GM13976 (cell line): ENCODE measurements around the gene TMEM235.

Experiments used
- DNase-seq: peaks from one replicate; pipeline ENCODE4 v3.0.0; 2012; ENCODE audit warnings: low spot score
- in situ Hi-C: fragments of 300-500 bp; cut with MboI; formaldehyde crosslinking; loops from one replicate; pipeline ENCODE4 v1.12.0; 2022; ENCODE audit warnings: low sequenced_read_pairs, mixed read lengths, inconsistent platforms; ENCODE audit not compliant: unreplicated experiment
- TF ChIP-seq, protein P1 (sequence below): IDR thresholded peaks from 2 replicates; pipeline ENCODE4 v1.5.1; 2012; ENCODE audit warnings: borderline replicate concordance, mild to moderate bottlenecking; ENCODE audit not compliant: insufficient read depth; ENCODE audit errors: extremely low read depth, missing control alignments, control extremely low read depth

TMEM235 gene

GRCh38 chr17:78205124-78205775 lies 26.2 kb upstream of the TMEM235 start:
- TF ChIP-seq, protein P1, sequence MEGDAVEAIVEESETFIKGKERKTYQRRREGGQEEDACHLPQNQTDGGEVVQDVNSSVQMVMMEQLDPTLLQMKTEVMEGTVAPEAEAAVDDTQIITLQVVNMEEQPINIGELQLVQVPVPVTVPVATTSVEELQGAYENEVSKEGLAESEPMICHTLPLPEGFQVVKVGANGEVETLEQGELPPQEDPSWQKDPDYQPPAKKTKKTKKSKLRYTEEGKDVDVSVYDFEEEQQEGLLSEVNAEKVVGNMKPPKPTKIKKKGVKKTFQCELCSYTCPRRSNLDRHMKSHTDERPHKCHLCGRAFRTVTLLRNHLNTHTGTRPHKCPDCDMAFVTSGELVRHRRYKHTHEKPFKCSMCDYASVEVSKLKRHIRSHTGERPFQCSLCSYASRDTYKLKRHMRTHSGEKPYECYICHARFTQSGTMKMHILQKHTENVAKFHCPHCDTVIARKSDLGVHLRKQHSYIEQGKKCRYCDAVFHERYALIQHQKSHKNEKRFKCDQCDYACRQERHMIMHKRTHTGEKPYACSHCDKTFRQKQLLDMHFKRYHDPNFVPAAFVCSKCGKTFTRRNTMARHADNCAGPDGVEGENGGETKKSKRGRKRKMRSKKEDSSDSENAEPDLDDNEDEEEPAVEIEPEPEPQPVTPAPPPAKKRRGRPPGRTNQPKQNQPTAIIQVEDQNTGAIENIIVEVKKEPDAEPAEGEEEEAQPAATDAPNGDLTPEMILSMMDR: no peak
- in situ Hi-C loops: no loop called here
- DNase-seq: no peak

DNA sequence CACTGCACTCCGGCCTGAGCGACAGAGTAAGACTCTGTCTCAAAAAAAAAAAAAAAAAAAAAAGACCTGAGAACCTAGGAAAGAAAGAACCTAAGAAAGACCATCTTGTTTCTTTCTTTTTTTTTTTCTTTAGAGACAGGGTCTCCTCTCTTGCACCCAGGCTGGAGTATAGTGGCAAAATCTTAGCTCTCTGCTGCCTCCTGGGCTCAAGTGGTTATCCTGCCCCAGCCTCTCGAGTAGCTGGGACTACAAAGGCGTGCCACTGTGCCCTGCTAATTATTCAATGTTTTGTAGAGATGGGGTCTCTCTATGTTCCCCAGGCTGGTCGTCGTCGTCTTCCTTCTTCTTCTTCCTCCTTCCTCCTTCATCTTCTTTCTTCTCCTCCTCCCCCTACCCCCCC lies 25.1 kb upstream of the TMEM235 start:
- in situ Hi-C loops: no loop called here
- TF ChIP-seq, protein P1: no peak
- no peak for DNase-seq

GRCh38 chr17:78208486-78208885 lies 22.9 kb upstream of the TMEM235 start:
- TF ChIP-seq, protein P1: no peak
- in situ Hi-C loops: no loop called here
- no peak for DNase-seq

DNA sequence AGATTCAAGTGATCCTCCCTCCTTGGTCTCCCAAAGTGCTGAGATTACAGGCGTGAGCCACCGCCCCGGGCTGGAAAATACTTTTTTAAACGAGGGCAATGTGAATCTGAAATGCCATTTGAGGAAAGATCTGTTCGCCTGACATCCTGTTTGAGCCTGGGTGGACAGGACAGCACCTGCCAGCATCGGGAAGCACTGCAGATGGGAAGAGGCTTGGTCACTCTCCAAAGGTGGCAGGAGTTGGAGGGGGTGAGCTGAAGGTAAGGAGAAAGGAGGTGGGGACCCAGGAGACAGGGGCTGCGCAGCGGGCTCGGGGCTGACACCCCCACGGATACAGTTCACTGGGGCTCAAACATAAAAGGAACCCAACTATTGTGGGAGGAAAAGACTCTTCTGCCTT lies 21.3 kb upstream of the TMEM235 start:
- in situ Hi-C loops: no loop called here
- DNase-seq: no peak
- TF ChIP-seq, protein P1: no peak

- TF ChIP-seq, protein P1: no peak
- DNase-seq: no peak
- in situ Hi-C loops: no loop called here
Measured at GRCh38 chr17:78211032-78211431, 20.4 kb upstream of the TMEM235 start.

GRCh38 chr17:78214016-78214705 lies 17.3 kb upstream of the TMEM235 start, which contains the start of gene BIRC5:
Gene BIRC5 (plus strand): TSS chr17:78214253. CDS start chr17:78214317, 64 bp downstream.
- in situ Hi-C loops: no loop called here
- peak; percentile 100 for DNase-seq
- TF ChIP-seq, protein P1: no peak
